Measurements from ENCODE around the gene DAB2IP. TPM values are rescaled to one million over a fixed set of nuclear protein-coding genes. Genes with fewer than 3 reads are reported as not detected.

DAB2IP gene
- total and polyA plus RNA-seq, 2 of the 4 experiments (the other 2 are of a cell fraction): 5.6 to 17.2 TPM

- DNase-seq (no peak), ATAC-seq (ENCODE audit: low read depth) (no peak)
- H3K9me3 ChIP-seq (ENCODE audit: control insufficient read depth, insufficient read depth, low read length): 0 out of 2 replicates have a peak, but pooled peaks cover 3% of the 10 kb centered on the region
- H2BK20ac ChIP-seq (ENCODE audit: low read depth, low read length): no peak overlapping the region
- no peak overlapping the region for H3K27ac ChIP-seq (ENCODE audit: insufficient read depth, low read length)
- no peak for TF ChIP-seq CEBPB (IDR thresholded peaks at IDR 0.05; ENCODE audit: low read depth, low read length)
- no peak for TF ChIP-seq NFE2L2 (IDR thresholded peaks at IDR 0.05; ENCODE audit: low read depth, low read length)
- TF ChIP-seq RAD21 (IDR thresholded peaks at IDR 0.05; ENCODE audit: low read length): no peak
- no peak for TF ChIP-seq CHD1 (IDR thresholded peaks at IDR 0.05; ENCODE audit: low read depth, low read length)
- ChIA-PET POLR2A (ENCODE audit: unreplicated experiment) (no interaction called here), CTCF (no interaction called here)
- no peak overlapping the region for H2AFZ ChIP-seq (replicated peaks; ENCODE audit: low read length, poor library complexity)
- no TSS peak for BruUV-seq (replicated peaks)
- H3K79me1 ChIP-seq (ENCODE audit: low read depth in 1 of 2, low read length in 2 of 2): peaks cover 0 to 7% of the 10 kb centered on the region in 2 experiments; a peak in 1 of 4 replicates
- no peak overlapping the region for H3K18ac ChIP-seq (ENCODE audit: low read depth, low read length)
- H4K20me1 ChIP-seq (ENCODE audit: insufficient read depth, low read length): no peaks in the 10 kb centered on the region; the same call in 1 of the 2 replicates
- peaks cover 65% of the 10 kb centered on the region for H3K36me3 ChIP-seq (ENCODE audit: control insufficient read depth, insufficient read depth, low read length)
- no peak overlapping the region for H3K56ac ChIP-seq (ENCODE audit: extremely low read depth, insufficient read depth, low read length)
- no peak overlapping the region for H2BK5ac ChIP-seq (ENCODE audit: low read depth, low read length, poor library complexity, severe bottlenecking)
- no peak overlapping the region for H4K5ac ChIP-seq (ENCODE audit: low read depth, low read length)
- H3K4ac ChIP-seq (ENCODE audit: low read depth, low read length): no peak overlapping the region
- 63% methylated on average over 7 of the region's 13 CpGs; no CpG with 5 or more reads in 1 of the 2 experiments for WGBS, 2 experiments (ENCODE audit: extremely low coverage in 2 of 2, insufficient read length in 1 of 2)
- H3K9me1 ChIP-seq (ENCODE audit: insufficient read depth, low read length): no peaks in the 10 kb centered on the region
- H3K23ac ChIP-seq (ENCODE audit: low read depth, low read length): no peak overlapping the region
- intact Hi-C loops (cut with micrococcal nuclease): no loop called here
- no peaks in the 10 kb centered on the region for H3K4me1 ChIP-seq (ENCODE audit: control insufficient read depth, insufficient read depth, low read length)
- H2BK15ac ChIP-seq (ENCODE audit: low read depth, low read length): no peak overlapping the region
- no peak overlapping the region for H3K14ac ChIP-seq (replicated peaks; ENCODE audit: low read depth, low read length)
- H3K9ac ChIP-seq (ENCODE audit: low read depth, low read length): no peak overlapping the region
- H4K91ac ChIP-seq (ENCODE audit: insufficient read depth, low read depth, low read length): no peak overlapping the region
- dilution Hi-C loops (cut with HindIII; ENCODE audit: low sequenced_read_pairs, unreplicated experiment): no loop called here
- H4K8ac ChIP-seq (ENCODE audit: low read depth in 2 of 2, low read length in 2 of 2): no peak overlapping the region
- H3K4me2 ChIP-seq (ENCODE audit: low read depth, low read length): no peak overlapping the region
- no peak overlapping the region for H3K4me3 ChIP-seq (ENCODE audit: insufficient read depth, low read depth, low read length)
- H3K27me3 ChIP-seq (ENCODE audit: control insufficient read depth, insufficient read depth, low read length): no peaks in the 10 kb centered on the region
- no peak overlapping the region for H2AK9ac ChIP-seq (replicated peaks; ENCODE audit: low read depth, low read length, poor library complexity)
- in situ Hi-C loops (cut with MboI; ENCODE audit: low sequenced_read_pairs): no loop called here
- H2AK5ac ChIP-seq (ENCODE audit: low read depth, low read length): no peak overlapping the region
- no peak overlapping the region for H2BK120ac ChIP-seq (ENCODE audit: low read depth, low read length)
Observed at GRCh38 chr9:121779381-121780117, 128.1 kb downstream of the DAB2IP start.
